Measurements from ENCODE around the gene ROS1.

The ROS1 gene

GRCh38 chr6:117275205-117275604, 150.5 kb downstream of the ROS1 start:
- Histone ChIP-seq H3K36me3 (ENCODE audit: insufficient read depth, low read length) (no peaks in the 10 kb centered on the region), H4K20me1 (ENCODE audit: insufficient read depth, low read length) (no peaks in the 10 kb centered on the region), H3K27ac (ENCODE audit: low read depth, low read length, poor library complexity, severe bottlenecking) (no peak overlapping the region), H3K79me2 (ENCODE audit: insufficient read depth, low read length) (no peaks in the 10 kb centered on the region), H3K4me2 (ENCODE audit: low read length) (no peak overlapping the region), H3K27me3 (ENCODE audit: insufficient read depth, low read length) (no peaks in the 10 kb centered on the region), H3K4me1 (ENCODE audit: insufficient read depth, low read length, severe bottlenecking) (no peaks in the 10 kb centered on the region), H3K4me3 (ENCODE audit: low read depth, low read length, poor library complexity, severe bottlenecking) (no peak overlapping the region), H3K9me3 (ENCODE audit: low read length) (no peaks in the 10 kb centered on the region), H3K9ac (ENCODE audit: low read length) (no peak overlapping the region), H3K9me2 (ENCODE audit: low read depth, low read length) (no peaks in the 10 kb centered on the region), H2AFZ (ENCODE audit: low read length) (no peak overlapping the region), H3F3A (ENCODE audit: insufficient read depth, low read length) (no peaks in the 10 kb centered on the region)
- TF ChIP-seq CTCF (IDR thresholded peaks at IDR 0.05; ENCODE audit: low read length) (no peak), EZH2 (IDR thresholded peaks at IDR 0.05; ENCODE audit: borderline replicate concordance, low read length) (no peak)

- Histone ChIP-seq H3K79me2 (ENCODE audit: insufficient read depth, low read length) (no peaks in the 10 kb centered on the region), H3K36me3 (ENCODE audit: insufficient read depth, low read length) (no peaks in the 10 kb centered on the region), H3K27me3 (ENCODE audit: insufficient read depth, low read length) (no peaks in the 10 kb centered on the region), H3K27ac (ENCODE audit: low read depth, low read length, poor library complexity, severe bottlenecking) (no peak overlapping the region), H3K4me2 (ENCODE audit: low read length) (no peak overlapping the region), H3K9me2 (ENCODE audit: low read depth, low read length) (no peaks in the 10 kb centered on the region), H4K20me1 (ENCODE audit: insufficient read depth, low read length) (no peaks in the 10 kb centered on the region), H3K9me3 (ENCODE audit: low read length) (no peaks in the 10 kb centered on the region), H3K4me1 (ENCODE audit: insufficient read depth, low read length, severe bottlenecking) (no peaks in the 10 kb centered on the region), H3K9ac (ENCODE audit: low read length) (no peak overlapping the region), H3K4me3 (ENCODE audit: low read depth, low read length, poor library complexity, severe bottlenecking) (no peak overlapping the region), H3F3A (ENCODE audit: insufficient read depth, low read length) (no peaks in the 10 kb centered on the region), H2AFZ (ENCODE audit: low read length) (no peak overlapping the region)
- TF ChIP-seq EZH2 (IDR thresholded peaks at IDR 0.05; ENCODE audit: borderline replicate concordance, low read length) (no peak), CTCF (IDR thresholded peaks at IDR 0.05; ENCODE audit: low read length) (no peak)
Measured at GRCh38 chr6:117272891-117273290, 152.9 kb downstream of the ROS1 start.

- H2AFZ ChIP-seq (ENCODE audit: low read length): no peak overlapping the region
- no peak overlapping the region for H3K4me3 ChIP-seq (ENCODE audit: low read depth, low read length, poor library complexity, severe bottlenecking)
- H3K9me3 ChIP-seq (ENCODE audit: low read length): no peaks in the 10 kb centered on the region
- H3K36me3 ChIP-seq (ENCODE audit: insufficient read depth, low read length): no peaks in the 10 kb centered on the region
- TF ChIP-seq EZH2 (IDR thresholded peaks at IDR 0.05; ENCODE audit: borderline replicate concordance, low read length) (no peak), CTCF (IDR thresholded peaks at IDR 0.05; ENCODE audit: low read length) (no peak)
- no peaks in the 10 kb centered on the region for H3K27me3 ChIP-seq (ENCODE audit: insufficient read depth, low read length)
- no peak overlapping the region for H3K27ac ChIP-seq (ENCODE audit: low read depth, low read length, poor library complexity, severe bottlenecking)
- no peaks in the 10 kb centered on the region for H3K9me2 ChIP-seq (ENCODE audit: low read depth, low read length)
- no peak overlapping the region for H3K4me2 ChIP-seq (ENCODE audit: low read length)
- no peaks in the 10 kb centered on the region for H4K20me1 ChIP-seq (ENCODE audit: insufficient read depth, low read length)
- no peaks in the 10 kb centered on the region for H3K4me1 ChIP-seq (ENCODE audit: insufficient read depth, low read length, severe bottlenecking)
- H3F3A ChIP-seq (ENCODE audit: insufficient read depth, low read length): no peaks in the 10 kb centered on the region
- no peaks in the 10 kb centered on the region for H3K79me2 ChIP-seq (ENCODE audit: insufficient read depth, low read length)
- H3K9ac ChIP-seq (ENCODE audit: low read length): no peak overlapping the region
Measured at GRCh38 chr6:117272032-117272866, 153.5 kb downstream of the ROS1 start.

All from OCI-LY1 (cell line).